ENCODE data around the gene CDKAL1. TPM values are rescaled to one million over a fixed set of nuclear protein-coding genes. Genes with fewer than 3 reads are reported as not detected.

The CDKAL1 gene
- total and polyA plus RNA-seq, 11 donors = 3.2 to 14.3 (median 9.3) TPM

GRCh38 chr6:20960067-20960466, 425.8 kb downstream of the CDKAL1 start:
- peaks cover 0 to 15% (median 0%) of the 10 kb centered on the region in 9 donors for H3K36me3 ChIP-seq
- ATAC-seq (no peak), DNase-seq (no peak)
- intact Hi-C loops (cut with DNase I) = loop anchor here in 2 of 10 donors (2.0 to 10.0 kb wide), 2 partner anchors 57 to 335 kb away; no protein-coding TSS in a partner anchor
- no peaks in the 10 kb centered on the region for H3K9me3 ChIP-seq
- TF ChIP-seq CTCF (IDR thresholded peaks at IDR 0.05) (no peak), POLR2A (IDR thresholded peaks at IDR 0.05) (no peak)
- no peak overlapping the region for H3K4me3 ChIP-seq
- no peaks in the 10 kb centered on the region for H3K4me1 ChIP-seq
- H3K27ac ChIP-seq = no peak overlapping the region
- WGBS, 4 donors = 90 to 94% (median 92%) methylated on average over 5 of the region's 5 CpGs
- H3K27me3 ChIP-seq = no peaks in the 10 kb centered on the region

- intact Hi-C loops (cut with DNase I) = loop anchor here in 1 of 10 donors (10.0 kb wide), 1 partner anchor 330 kb away; no protein-coding TSS in a partner anchor
- ATAC-seq (no peak), DNase-seq (no peak)
- TF ChIP-seq POLR2A (IDR thresholded peaks at IDR 0.05) (no peak), CTCF (IDR thresholded peaks at IDR 0.05) (no peak)
- no peaks in the 10 kb centered on the region for H3K36me3 ChIP-seq
- H3K27ac ChIP-seq = no peak overlapping the region
- H3K4me1 ChIP-seq = no peaks in the 10 kb centered on the region
- no peak overlapping the region for H3K4me3 ChIP-seq
- 79 to 88% (median 82%) methylated on average over 2 of the region's 2 CpGs for WGBS, 4 donors
- H3K9me3 ChIP-seq = peaks cover 0 to 42% (median 9%) of the 10 kb centered on the region in 12 donors
- no peaks in the 10 kb centered on the region for H3K27me3 ChIP-seq
Measured at GRCh38 chr6:20965276-20965675, 431.0 kb downstream of the CDKAL1 start.

GRCh38 chr6:20965915-20966314, 431.7 kb downstream of the CDKAL1 start:
- no peak for TF ChIP-seq POLR2A (IDR thresholded peaks at IDR 0.05)
- no peak for TF ChIP-seq CTCF (IDR thresholded peaks at IDR 0.05)
- 96 to 97% (median 97%) methylated on average over 5 of the region's 5 CpGs for WGBS, 4 donors
- no peak for DNase-seq

GRCh38 chr6:20969551-20969950, 435.3 kb downstream of the CDKAL1 start:
- DNase-seq (no peak), ATAC-seq (no peak)
- H3K4me1 ChIP-seq = no peaks in the 10 kb centered on the region
- TF ChIP-seq CTCF (IDR thresholded peaks at IDR 0.05) = no peak
- no peak for TF ChIP-seq POLR2A (IDR thresholded peaks at IDR 0.05)
- peaks cover 0 to 42% (median 9%) of the 10 kb centered on the region in 12 donors for H3K9me3 ChIP-seq
- H3K27me3 ChIP-seq = no peaks in the 10 kb centered on the region
- H3K36me3 ChIP-seq = no peaks in the 10 kb centered on the region
- H3K4me3 ChIP-seq = no peak overlapping the region
- 96 to 100% (median 99%) methylated on average over 1 of the region's 1 CpG for WGBS, 4 donors
- intact Hi-C loops (cut with DNase I) = loop anchor here in 1 of 10 donors (10.0 kb wide), 1 partner anchor 325 kb away; no protein-coding TSS in a partner anchor
- no peak overlapping the region for H3K27ac ChIP-seq

More at GRCh38 chr6:20965915-20966314, 431.7 kb downstream of the CDKAL1 start:
- no peak for ATAC-seq
- H3K27me3 ChIP-seq = no peaks in the 10 kb centered on the region
- no peak overlapping the region for H3K27ac ChIP-seq
- no peaks in the 10 kb centered on the region for H3K36me3 ChIP-seq
- no peaks in the 10 kb centered on the region for H3K4me1 ChIP-seq
- intact Hi-C loops (cut with DNase I) = loop anchor here in 1 of 10 donors (10.0 kb wide), 1 partner anchor 329 kb away; no protein-coding TSS in a partner anchor
- H3K9me3 ChIP-seq = peaks cover 0 to 42% (median 9%) of the 10 kb centered on the region in 12 donors
- no peak overlapping the region for H3K4me3 ChIP-seq
